Astrocyte (in vitro differentiated cells and primary cell): Measurements from ENCODE around the gene KLF15. TPM values are rescaled to one million over a fixed set of nuclear protein-coding genes. Genes with fewer than 3 reads are reported as not detected.

Experiments
- DNase-seq: peaks from one replicate; pipeline ENCODE4 v3.0.0-alpha.2; 2010; ENCODE audit warnings: low read depth
- FAIRE-seq: peaks from 2 replicates; lab custom pipeline; 2011; peaks lifted over from hg19 to GRCh38; lab: Jason Lieb, UNC
- H2AFZ ChIP-seq: 2 replicates; pipeline ENCODE4 v1.6.0; 2012; ENCODE audit warnings: low read depth, low read length, inconsistent platforms
- H3K27ac ChIP-seq: 2 replicates; pipeline ENCODE4 v1.5.1; 2011; ENCODE audit warnings: low read depth, low read length, inconsistent platforms
- H3K27me3 ChIP-seq: 2 replicates; pipeline ENCODE4 v1.6.0; 2011; ENCODE audit warnings: low read length, inconsistent platforms; ENCODE audit not compliant: insufficient read depth
- H3K36me3 ChIP-seq: 2 replicates; pipeline ENCODE4 v1.5.1; 2011; ENCODE audit warnings: low read length, inconsistent platforms; ENCODE audit not compliant: insufficient read depth
- H3K4me1 ChIP-seq: 2 replicates; pipeline ENCODE4 v1.5.1; 2011; ENCODE audit warnings: low read length, inconsistent platforms; ENCODE audit not compliant: insufficient read depth
- H3K4me2 ChIP-seq: 2 replicates; pipeline ENCODE4 v1.6.0; 2012; ENCODE audit warnings: low read length, inconsistent platforms
- H3K4me3 ChIP-seq: 2 replicates; pipeline ENCODE4 v1.5.1; 2011; ENCODE audit warnings: low read depth, mild to moderate bottlenecking, low read length, inconsistent platforms; ENCODE audit not compliant: insufficient read depth
- H3K79me2 ChIP-seq: 2 replicates; pipeline ENCODE4 v1.6.0; 2012; ENCODE audit warnings: mild to moderate bottlenecking, low read length, inconsistent platforms; ENCODE audit not compliant: insufficient read depth
- H3K9ac ChIP-seq: 2 replicates; pipeline ENCODE4 v1.6.0; 2012; ENCODE audit warnings: mild to moderate bottlenecking, low read length, inconsistent platforms
- H3K9me3 ChIP-seq: 2 replicates; pipeline ENCODE4 v1.5.1; 2012; ENCODE audit warnings: low read depth, mild to moderate bottlenecking, low read length, inconsistent platforms; ENCODE audit not compliant: insufficient read depth
- H4K20me1 ChIP-seq: 2 replicates; pipeline ENCODE4 v1.6.0; 2012; ENCODE audit warnings: low read length, inconsistent platforms; ENCODE audit not compliant: insufficient read depth
- H3K27ac Mint-ChIP-seq: one replicate; pipeline ENCODE4 v1.8.0; 2021; ENCODE audit warnings: mild to moderate bottlenecking, mixed read lengths; ENCODE audit not compliant: unreplicated experiment
- H3K27me3 Mint-ChIP-seq: one replicate; pipeline ENCODE4 v1.8.0; 2021; ENCODE audit warnings: low read depth, mixed read lengths; ENCODE audit not compliant: unreplicated experiment
- H3K36me3 Mint-ChIP-seq: one replicate; pipeline ENCODE4 v1.8.0; 2021; ENCODE audit warnings: low read depth, mixed read lengths; ENCODE audit not compliant: unreplicated experiment
- H3K4me1 Mint-ChIP-seq: one replicate; pipeline ENCODE4 v1.8.0; 2021; ENCODE audit warnings: low read depth, mixed read lengths; ENCODE audit not compliant: unreplicated experiment
- H3K4me3 Mint-ChIP-seq: one replicate; pipeline ENCODE4 v1.8.0; 2021; ENCODE audit warnings: mild to moderate bottlenecking, moderate library complexity, mixed read lengths; ENCODE audit not compliant: unreplicated experiment
- H3K9me3 Mint-ChIP-seq: one replicate; pipeline ENCODE4 v1.8.0; 2021; ENCODE audit warnings: mild to moderate bottlenecking, mixed read lengths; ENCODE audit not compliant: unreplicated experiment
- EZH2 ChIP-seq: IDR thresholded peaks from 2 replicates; pipeline ENCODE4 v1.6.1; 2012; ENCODE audit warnings: mild to moderate bottlenecking, low read length, inconsistent platforms; ENCODE audit not compliant: insufficient read depth
- total RNA-seq: library from RNA; stranded (reverse); gene quantifications from 2 replicates; pipeline ENCODE4 v1.2.1, GENCODE V29; 2021
- TF ChIP-seq, protein P1 (sequence below): IDR thresholded peaks from 2 replicates; pipeline ENCODE4 v1.5.1; 2011; ENCODE audit warnings: low read depth, mild to moderate bottlenecking, inconsistent platforms, low read length, moderate library complexity; ENCODE audit not compliant: insufficient read depth

The KLF15 gene
- total RNA-seq, 1 donor from 2014 or later: 0.34 TPM

DNA sequence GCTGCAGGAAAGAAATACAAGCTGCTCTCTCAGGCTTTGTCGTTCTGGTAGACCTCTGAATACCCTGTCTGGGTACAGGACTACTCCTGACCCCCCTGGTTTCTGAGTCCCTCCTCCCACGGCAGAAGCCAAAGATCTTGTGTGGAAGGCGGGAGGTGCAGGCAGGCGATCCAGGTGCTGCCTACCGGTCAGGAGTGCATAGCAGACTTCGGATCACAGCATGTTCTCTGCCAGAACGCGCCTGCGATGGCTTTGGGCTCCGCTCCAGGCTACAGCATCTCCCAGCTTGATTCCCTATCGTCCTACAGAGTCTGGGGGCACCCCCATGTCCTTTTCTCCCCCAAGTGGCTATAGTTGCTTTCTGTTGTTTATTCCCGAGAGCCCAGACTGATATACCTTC lies 35.0 kb upstream of the KLF15 start:
- Mint-ChIP-seq H3K27ac (no peak overlapping the region), H3K27me3 (peaks cover 68% of the 10 kb centered on the region), H3K9me3 (peaks cover 2% of the 10 kb centered on the region), H3K4me3 (no peak overlapping the region), H3K4me1 (peaks cover 2% of the 10 kb centered on the region), H3K36me3 (no peaks in the 10 kb centered on the region)
- H3K27ac ChIP-seq: no peak overlapping the region
- no peaks in the 10 kb centered on the region for H3K9me3 ChIP-seq
- H4K20me1 ChIP-seq: no peaks in the 10 kb centered on the region
- H3K4me3 ChIP-seq: no peak overlapping the region
- no peaks in the 10 kb centered on the region for H3K36me3 ChIP-seq
- H2AFZ ChIP-seq: no peak overlapping the region
- TF ChIP-seq, protein P1, sequence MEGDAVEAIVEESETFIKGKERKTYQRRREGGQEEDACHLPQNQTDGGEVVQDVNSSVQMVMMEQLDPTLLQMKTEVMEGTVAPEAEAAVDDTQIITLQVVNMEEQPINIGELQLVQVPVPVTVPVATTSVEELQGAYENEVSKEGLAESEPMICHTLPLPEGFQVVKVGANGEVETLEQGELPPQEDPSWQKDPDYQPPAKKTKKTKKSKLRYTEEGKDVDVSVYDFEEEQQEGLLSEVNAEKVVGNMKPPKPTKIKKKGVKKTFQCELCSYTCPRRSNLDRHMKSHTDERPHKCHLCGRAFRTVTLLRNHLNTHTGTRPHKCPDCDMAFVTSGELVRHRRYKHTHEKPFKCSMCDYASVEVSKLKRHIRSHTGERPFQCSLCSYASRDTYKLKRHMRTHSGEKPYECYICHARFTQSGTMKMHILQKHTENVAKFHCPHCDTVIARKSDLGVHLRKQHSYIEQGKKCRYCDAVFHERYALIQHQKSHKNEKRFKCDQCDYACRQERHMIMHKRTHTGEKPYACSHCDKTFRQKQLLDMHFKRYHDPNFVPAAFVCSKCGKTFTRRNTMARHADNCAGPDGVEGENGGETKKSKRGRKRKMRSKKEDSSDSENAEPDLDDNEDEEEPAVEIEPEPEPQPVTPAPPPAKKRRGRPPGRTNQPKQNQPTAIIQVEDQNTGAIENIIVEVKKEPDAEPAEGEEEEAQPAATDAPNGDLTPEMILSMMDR: no peak
- no peak for TF ChIP-seq EZH2
- H3K27me3 ChIP-seq: peaks cover 24% of the 10 kb centered on the region
- FAIRE-seq (no peak), DNase-seq (no peak)
- H3K4me2 ChIP-seq: no peak overlapping the region
- no peak overlapping the region for H3K9ac ChIP-seq
- no peaks in the 10 kb centered on the region for H3K4me1 ChIP-seq
- no peaks in the 10 kb centered on the region for H3K79me2 ChIP-seq

DNA sequence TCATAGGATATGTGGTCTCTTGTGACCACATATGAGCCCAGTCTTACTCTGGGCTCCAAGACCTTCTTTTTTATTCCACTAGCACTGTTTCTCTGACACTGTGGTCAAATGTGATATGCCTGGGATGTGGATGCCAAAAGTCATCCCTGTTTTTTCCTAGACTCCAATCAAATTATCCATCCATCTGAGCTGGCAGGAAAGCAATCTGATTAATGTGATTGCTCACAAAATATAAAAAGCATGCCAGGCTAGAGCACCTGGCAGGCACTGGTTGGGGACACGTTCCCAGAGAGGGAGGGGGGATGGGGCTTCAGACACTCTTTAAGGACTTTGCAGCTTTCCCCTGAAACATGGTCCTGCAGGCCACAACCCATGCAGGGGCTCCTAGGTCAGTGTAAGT lies 34.4 kb upstream of the KLF15 start:
- H2AFZ ChIP-seq: no peak overlapping the region
- no peaks in the 10 kb centered on the region for H3K4me1 ChIP-seq
- no peak overlapping the region for H3K9ac ChIP-seq
- H4K20me1 ChIP-seq: no peaks in the 10 kb centered on the region
- peaks cover 26% of the 10 kb centered on the region for H3K27me3 ChIP-seq
- no peaks in the 10 kb centered on the region for H3K79me2 ChIP-seq
- Mint-ChIP-seq H3K27ac (no peak overlapping the region), H3K4me1 (peaks cover 2% of the 10 kb centered on the region), H3K27me3 (peaks cover 65% of the 10 kb centered on the region), H3K4me3 (no peak overlapping the region), H3K36me3 (no peaks in the 10 kb centered on the region), H3K9me3 (peaks cover 2% of the 10 kb centered on the region)
- no peak overlapping the region for H3K4me3 ChIP-seq
- DNase-seq (no peak), FAIRE-seq (no peak)
- no peaks in the 10 kb centered on the region for H3K9me3 ChIP-seq
- TF ChIP-seq, protein P1: no peak
- TF ChIP-seq EZH2: no peak
- no peak overlapping the region for H3K4me2 ChIP-seq
- no peak overlapping the region for H3K27ac ChIP-seq
- H3K36me3 ChIP-seq: no peaks in the 10 kb centered on the region

DNA sequence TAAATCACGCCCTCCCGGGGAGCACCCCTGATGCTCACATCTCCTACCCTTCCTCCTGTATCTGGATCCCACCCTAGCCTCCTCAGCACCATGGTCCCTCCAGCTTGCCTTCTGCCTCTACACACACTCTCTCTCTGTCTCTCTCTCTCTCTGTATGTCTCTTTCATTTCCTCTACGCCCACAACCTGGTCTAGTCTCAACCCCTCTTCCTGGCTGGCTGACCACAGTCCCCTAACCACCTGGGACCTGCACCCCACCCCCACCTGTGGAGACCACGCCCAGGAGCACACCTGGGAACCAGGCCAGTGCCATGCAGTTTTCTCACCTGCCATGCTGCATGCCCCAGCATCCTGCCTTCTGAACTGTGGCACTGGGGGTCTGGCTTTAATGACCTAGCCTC lies 33.5 kb upstream of the KLF15 start:
- Histone ChIP-seq H3K79me2 (no peaks in the 10 kb centered on the region), H3K4me1 (no peaks in the 10 kb centered on the region), H3K4me2 (no peak overlapping the region), H3K9me3 (no peaks in the 10 kb centered on the region), H3K27me3 (peaks cover 30% of the 10 kb centered on the region), H3K4me3 (no peak overlapping the region), H3K36me3 (no peaks in the 10 kb centered on the region), H4K20me1 (no peaks in the 10 kb centered on the region), H3K9ac (no peak overlapping the region), H2AFZ (no peak overlapping the region), H3K27ac (no peak overlapping the region)
- Mint-ChIP-seq H3K36me3 (no peaks in the 10 kb centered on the region), H3K4me1 (peaks cover 2% of the 10 kb centered on the region), H3K9me3 (peaks cover 4% of the 10 kb centered on the region), H3K27me3 (peaks cover 62% of the 10 kb centered on the region), H3K27ac (no peak overlapping the region), H3K4me3 (no peak overlapping the region)
- TF ChIP-seq, protein P1: no peak
- no peak for TF ChIP-seq EZH2
- no peak for FAIRE-seq
- DNase-seq: no peak
